ENCODE measurements around the gene ANAPC4. TPM values are rescaled to one million over a fixed set of nuclear protein-coding genes. Genes with fewer than 3 reads are reported as not detected.

ANAPC4 gene
- total and polyA plus RNA-seq, 2 donors (not counting 1 experiment from before 2014, with no cell fraction given): 15.9 to 27.1 TPM

DNA sequence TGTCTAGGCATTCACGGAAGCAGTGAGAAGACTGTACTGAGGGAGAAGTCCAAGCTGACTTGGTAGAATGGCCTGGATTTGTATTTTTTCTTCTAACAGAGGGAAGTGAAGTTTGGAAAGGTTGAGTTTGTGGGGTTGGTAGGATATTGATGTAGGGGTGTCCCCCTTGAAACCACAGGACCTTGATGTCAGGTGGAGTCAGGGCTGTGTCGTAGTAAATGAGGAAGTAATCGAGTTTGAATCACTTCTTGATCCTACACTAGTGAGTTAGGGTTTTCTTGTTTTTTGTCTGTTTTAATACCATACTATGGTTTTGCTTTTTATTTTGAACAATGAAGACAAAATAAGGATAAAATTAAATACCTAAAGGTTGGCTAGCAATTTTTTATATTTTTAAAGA lies 30.1 kb upstream of the ANAPC4 start:
- no peak for TF ChIP-seq CTCF (conservative IDR thresholded peaks at IDR 0.05 in 1 of 2, IDR thresholded peaks at IDR 0.05 in 1 of 2; ENCODE audit: low read depth in 1 of 2, low read length in 2 of 2)
- TF ChIP-seq EZH2 (IDR thresholded peaks at IDR 0.05; ENCODE audit: low read length, missing control alignments): no peak
- no peak overlapping the region for H3K4me3 ChIP-seq (replicated peaks in 1 of 4; ENCODE audit: control extremely low read depth in 1 of 4, insufficient read depth in 1 of 4, low read depth in 3 of 4, low read length in 4 of 4)
- no peak for DNase-seq (ENCODE audit: low read depth in 2 of 2)
- no peak overlapping the region for H2AFZ ChIP-seq (ENCODE audit: low read length)
- H3K27me3 ChIP-seq (ENCODE audit: control insufficient read depth, insufficient read depth, low read length): no peaks in the 10 kb centered on the region
- no peaks in the 10 kb centered on the region for H3K4me1 ChIP-seq (ENCODE audit: control insufficient read depth, extremely low read depth, insufficient read depth, low read length)
- no peaks in the 10 kb centered on the region for H4K20me1 ChIP-seq (ENCODE audit: control insufficient read depth, extremely low read depth, insufficient read depth, low read length)
- H3K9ac ChIP-seq (ENCODE audit: insufficient read depth, low read length): no peak overlapping the region
- H3K36me3 ChIP-seq (ENCODE audit: control insufficient read depth, insufficient read depth, low read length): no peaks in the 10 kb centered on the region
- no peaks in the 10 kb centered on the region for H3K79me2 ChIP-seq (ENCODE audit: control insufficient read depth, insufficient read depth, low read length)
- no peak overlapping the region for H3K27ac ChIP-seq (ENCODE audit: insufficient read depth, low read length)
- H3K4me2 ChIP-seq (ENCODE audit: extremely low read depth, insufficient read depth, low read length): no peak overlapping the region
- H3K9me3 ChIP-seq (ENCODE audit: control insufficient read depth, insufficient read depth, low read depth, low read length): no peaks in the 10 kb centered on the region

GRCh38 chr4:25347473-25347872 lies 29.6 kb upstream of the ANAPC4 start:
- Histone ChIP-seq H4K20me1 (ENCODE audit: control insufficient read depth, extremely low read depth, insufficient read depth, low read length) (no peaks in the 10 kb centered on the region), H2AFZ (ENCODE audit: low read length) (no peak overlapping the region), H3K4me1 (ENCODE audit: control insufficient read depth, extremely low read depth, insufficient read depth, low read length) (no peaks in the 10 kb centered on the region), H3K79me2 (ENCODE audit: control insufficient read depth, insufficient read depth, low read length) (no peaks in the 10 kb centered on the region), H3K4me3 (replicated peaks in 1 of 4; ENCODE audit: control extremely low read depth in 1 of 4, insufficient read depth in 1 of 4, low read depth in 3 of 4, low read length in 4 of 4) (no peak overlapping the region), H3K9ac (ENCODE audit: insufficient read depth, low read length) (no peak overlapping the region), H3K36me3 (ENCODE audit: control insufficient read depth, insufficient read depth, low read length) (no peaks in the 10 kb centered on the region), H3K27me3 (ENCODE audit: control insufficient read depth, insufficient read depth, low read length) (no peaks in the 10 kb centered on the region), H3K27ac (ENCODE audit: insufficient read depth, low read length) (no peak overlapping the region), H3K9me3 (ENCODE audit: control insufficient read depth, insufficient read depth, low read depth, low read length) (no peaks in the 10 kb centered on the region), H3K4me2 (ENCODE audit: extremely low read depth, insufficient read depth, low read length) (no peak overlapping the region)
- DNase-seq (ENCODE audit: low read depth in 2 of 2): no peak
- TF ChIP-seq EZH2 (IDR thresholded peaks at IDR 0.05; ENCODE audit: low read length, missing control alignments): no peak
- no peak for TF ChIP-seq CTCF (conservative IDR thresholded peaks at IDR 0.05 in 1 of 2, IDR thresholded peaks at IDR 0.05 in 1 of 2; ENCODE audit: low read depth in 1 of 2, low read length in 2 of 2)

- Histone ChIP-seq H4K20me1 (ENCODE audit: control insufficient read depth, extremely low read depth, insufficient read depth, low read length) (no peaks in the 10 kb centered on the region), H3K27ac (ENCODE audit: insufficient read depth, low read length) (no peak overlapping the region), H2AFZ (ENCODE audit: low read length) (no peak overlapping the region), H3K4me3 (replicated peaks in 1 of 4; ENCODE audit: control extremely low read depth in 1 of 4, insufficient read depth in 1 of 4, low read depth in 3 of 4, low read length in 4 of 4) (no peak overlapping the region), H3K36me3 (ENCODE audit: control insufficient read depth, insufficient read depth, low read length) (no peaks in the 10 kb centered on the region), H3K27me3 (ENCODE audit: control insufficient read depth, insufficient read depth, low read length) (no peaks in the 10 kb centered on the region), H3K4me1 (ENCODE audit: control insufficient read depth, extremely low read depth, insufficient read depth, low read length) (no peaks in the 10 kb centered on the region), H3K9me3 (ENCODE audit: control insufficient read depth, insufficient read depth, low read depth, low read length) (no peaks in the 10 kb centered on the region), H3K4me2 (ENCODE audit: extremely low read depth, insufficient read depth, low read length) (no peak overlapping the region), H3K79me2 (ENCODE audit: control insufficient read depth, insufficient read depth, low read length) (no peaks in the 10 kb centered on the region), H3K9ac (ENCODE audit: insufficient read depth, low read length) (no peak overlapping the region)
- DNase-seq (ENCODE audit: low read depth in 2 of 2): no peak
- TF ChIP-seq CTCF (conservative IDR thresholded peaks at IDR 0.05 in 1 of 2, IDR thresholded peaks at IDR 0.05 in 1 of 2; ENCODE audit: low read depth in 1 of 2, low read length in 2 of 2) (no peak), EZH2 (IDR thresholded peaks at IDR 0.05; ENCODE audit: low read length, missing control alignments) (no peak)
Measured at GRCh38 chr4:25347971-25348370, 29.1 kb upstream of the ANAPC4 start.

All from fibroblast of lung (primary cell).